GM20000 (cell line): ENCODE measurements around the gene TBC1D3B.
"Not testable (repeated sequence)": the region's sequence is repeated elsewhere in the genome, so short reads cannot be mapped to it uniquely, and the experiment has no call there.

Experiments
- DNase-seq: peaks from one replicate; pipeline ENCODE4 v3.0.0; 2012; ENCODE audit warnings: low spot score
- CTCF ChIP-seq: IDR thresholded peaks from 2 replicates; pipeline ENCODE4 v1.5.1; 2012; ENCODE audit warnings: mild to moderate bottlenecking, control low read depth; ENCODE audit errors: extremely low read depth, missing control alignments

Gene TBC1D3B

GRCh38 chr17:36209575-36209974, 33.1 kb upstream of the TBC1D3B start:
- no peak for DNase-seq
- no peak for TF ChIP-seq CTCF

- not testable (repeated sequence) for DNase-seq
Measured at GRCh38 chr17:36207383-36207782, 30.9 kb upstream of the TBC1D3B start.

- DNase-seq = not testable (repeated sequence)
Measured at GRCh38 chr17:36206486-36206821, 30.0 kb upstream of the TBC1D3B start.

GRCh38 chr17:36205637-36206485, 29.4 kb upstream of the TBC1D3B start:
- DNase-seq = no peak
- no peak for TF ChIP-seq CTCF

GRCh38 chr17:36204724-36205500, 28.5 kb upstream of the TBC1D3B start:
- no peak for TF ChIP-seq CTCF
- DNase-seq = no peak

GRCh38 chr17:36203335-36203734, 26.9 kb upstream of the TBC1D3B start:
- no peak for DNase-seq
- no peak for TF ChIP-seq CTCF

GRCh38 chr17:36201506-36201905, 25.1 kb upstream of the TBC1D3B start:
- DNase-seq = not testable (repeated sequence)

GRCh38 chr17:36201102-36201501, 24.7 kb upstream of the TBC1D3B start:
- not testable (repeated sequence) for DNase-seq

GRCh38 chr17:36198831-36199465, 22.5 kb upstream of the TBC1D3B start:
- no peak for TF ChIP-seq CTCF
- no peak for DNase-seq
